ENCODE data around the gene LCOR.

The LCOR gene

GRCh38 chr10:97037365-97038361, 205.6 kb downstream of the LCOR start:
- DNase-seq, result peak; percentile 83

- DNase-seq, result no peak
Measured at GRCh38 chr10:97038688-97039087, 206.6 kb downstream of the LCOR start.

- DNase-seq, result no peak
Measured at GRCh38 chr10:97039538-97040247, 207.6 kb downstream of the LCOR start.

- DNase-seq, result no peak
Measured at GRCh38 chr10:97040248-97040584, 208.1 kb downstream of the LCOR start.

GRCh38 chr10:97040706-97041105, 208.6 kb downstream of the LCOR start:
- DNase-seq, result no peak

GRCh38 chr10:97042081-97042480, 210.0 kb downstream of the LCOR start:
- DNase-seq, result no peak

GRCh38 chr10:97042716-97043562, 210.8 kb downstream of the LCOR start:
- DNase-seq, result no peak

GRCh38 chr10:97043563-97043855, 211.4 kb downstream of the LCOR start:
- no peak for DNase-seq

All from SHP77 treated with DMSO at 0.1 percent for 48 hours (cell line).